Measurements from ENCODE around the gene NTN1.

DNA sequence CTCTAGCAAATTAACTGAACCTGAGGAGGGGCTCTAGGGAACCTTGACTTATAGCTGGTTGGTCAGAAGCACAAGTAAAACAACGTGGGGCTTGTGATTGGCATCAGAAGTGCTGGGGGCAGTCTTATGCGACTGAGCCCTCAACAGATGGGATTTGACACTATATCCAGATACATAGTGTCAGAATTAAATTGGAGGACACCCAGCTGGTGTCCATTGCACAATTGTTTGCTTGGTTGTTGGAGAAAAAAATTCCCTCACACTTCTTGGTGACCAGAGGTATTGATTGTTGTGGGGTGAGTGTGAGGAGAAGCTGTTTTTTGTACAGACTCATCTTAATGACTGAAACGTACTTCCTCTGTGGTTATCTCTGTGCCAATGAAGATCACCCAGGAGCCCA is 59.7 kb downstream of the NTN1 start:
- TF ChIP-seq, protein P1, sequence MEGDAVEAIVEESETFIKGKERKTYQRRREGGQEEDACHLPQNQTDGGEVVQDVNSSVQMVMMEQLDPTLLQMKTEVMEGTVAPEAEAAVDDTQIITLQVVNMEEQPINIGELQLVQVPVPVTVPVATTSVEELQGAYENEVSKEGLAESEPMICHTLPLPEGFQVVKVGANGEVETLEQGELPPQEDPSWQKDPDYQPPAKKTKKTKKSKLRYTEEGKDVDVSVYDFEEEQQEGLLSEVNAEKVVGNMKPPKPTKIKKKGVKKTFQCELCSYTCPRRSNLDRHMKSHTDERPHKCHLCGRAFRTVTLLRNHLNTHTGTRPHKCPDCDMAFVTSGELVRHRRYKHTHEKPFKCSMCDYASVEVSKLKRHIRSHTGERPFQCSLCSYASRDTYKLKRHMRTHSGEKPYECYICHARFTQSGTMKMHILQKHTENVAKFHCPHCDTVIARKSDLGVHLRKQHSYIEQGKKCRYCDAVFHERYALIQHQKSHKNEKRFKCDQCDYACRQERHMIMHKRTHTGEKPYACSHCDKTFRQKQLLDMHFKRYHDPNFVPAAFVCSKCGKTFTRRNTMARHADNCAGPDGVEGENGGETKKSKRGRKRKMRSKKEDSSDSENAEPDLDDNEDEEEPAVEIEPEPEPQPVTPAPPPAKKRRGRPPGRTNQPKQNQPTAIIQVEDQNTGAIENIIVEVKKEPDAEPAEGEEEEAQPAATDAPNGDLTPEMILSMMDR (conservative IDR thresholded peaks at IDR 0.05), result no peak
- TF ChIP-seq EZH2 (IDR thresholded peaks at IDR 0.05; ENCODE audit: low read depth), result no peak

All from PC-9 (cell line).